Panc1 (cell line): Measurements from ENCODE around the gene CNKSR1. TPM values are rescaled to one million over a fixed set of nuclear protein-coding genes. Genes with fewer than 3 reads are reported as not detected.

Experiments used
- ATAC-seq: fragments of 200-7000 bp; cut with Tn5 transposase; 2 replicates; pipeline ENCODE4 v1.9.1; 2020; ENCODE audit warnings: mild to moderate bottlenecking, moderate library complexity
- BruUV-seq: library from RNA; stranded (reverse); fragments of 400-500 nt; replicated peaks from 2 replicates; lab custom pipeline; 2021; lab: Mats Ljungman, UMichigan
- CTCF ChIA-PET: fragments of 300-600 bp; sonication (Branson Sonifier 250); formaldehyde crosslinking; loops from one replicate; lab custom pipeline; 2022; ENCODE audit warnings: antibody characterized with exemption; lab: Charles Lee
- POLR2A ChIA-PET: fragments of 300-600 bp; sonication (Branson Sonifier 250); formaldehyde crosslinking; loops from one replicate; lab custom pipeline; 2022; ENCODE audit warnings: antibody characterized with exemption; lab: Charles Lee
- DNase-seq: peaks from one replicate; pipeline ENCODE4 v3.0.0-alpha.2; 2010; ENCODE audit warnings: low read depth, low spot score
- H3K27ac ChIP-seq: 2 replicates; pipeline ENCODE4 v1.5.1; 2011; ENCODE audit warnings: mild to moderate bottlenecking, low read length, inconsistent platforms
- H3K27me3 ChIP-seq: fragments of 200-500 bp; sonication (Bioruptor generic); 2 replicates; pipeline ENCODE4 v1.6.0; 2014; ENCODE audit warnings: low read length, inconsistent platforms; ENCODE audit not compliant: control insufficient read depth, insufficient read depth
- H3K36me3 ChIP-seq: fragments of 200-500 bp; sonication (Bioruptor generic); 2 replicates; pipeline ENCODE4 v1.5.1; 2014; ENCODE audit warnings: inconsistent platforms, mild to moderate bottlenecking, low read length, moderate library complexity; ENCODE audit not compliant: control insufficient read depth, insufficient read depth
- H3K4me1 ChIP-seq: 2 replicates; pipeline ENCODE4 v1.5.1; 2011; ENCODE audit warnings: inconsistent platforms, mild to moderate bottlenecking, low read length, moderate library complexity; ENCODE audit not compliant: control insufficient read depth, insufficient read depth
- H3K4me3 ChIP-seq, 2 experiments: 2 replicates each; pipeline ENCODE4 v1.5.1; 2011 to 2012; ENCODE audit warnings: low read depth in 2 of 2, low read length in 2 of 2, mild to moderate bottlenecking in 2 of 2, inconsistent platforms in 1 of 2, moderate library complexity in 1 of 2
- H3K9me3 ChIP-seq: fragments of 200-500 bp; sonication (Bioruptor generic); 2 replicates; pipeline ENCODE4 v1.5.1; 2014; ENCODE audit warnings: low read depth, mild to moderate bottlenecking, inconsistent platforms, low read length, moderate library complexity; ENCODE audit not compliant: control insufficient read depth, insufficient read depth
- CTCF ChIP-seq: fragments of 450-650 bp; IDR thresholded peaks from 2 replicates; pipeline ENCODE4 v1.5.1; 2017; ENCODE audit warnings: mild to moderate bottlenecking
- POLR2AphosphoS5 ChIP-seq: IDR thresholded peaks from 2 replicates; pipeline ENCODE4 v1.6.1; 2012; ENCODE audit warnings: mild to moderate bottlenecking, low read depth, low read length, moderate library complexity
- REST ChIP-seq, 2 experiments: IDR thresholded peaks; 2 replicates each; pipeline ENCODE4 v1.6.1; 2011 to 2012; ENCODE audit warnings: low read depth in 2 of 2, control low read depth in 1 of 2, low read length in 1 of 2, mild to moderate bottlenecking in 1 of 2, moderate library complexity in 1 of 2; ENCODE audit not compliant: insufficient read depth in 1 of 2
- SIN3A ChIP-seq: IDR thresholded peaks from 2 replicates; pipeline ENCODE4 v1.6.1; 2012; ENCODE audit warnings: low read depth, mild to moderate bottlenecking, low read length, moderate library complexity, borderline replicate concordance; ENCODE audit not compliant: insufficient read depth
- TCF7L2 ChIP-seq: IDR thresholded peaks from 2 replicates; pipeline ENCODE4 v1.6.1; 2011; ENCODE audit warnings: mild to moderate bottlenecking, low read depth, low read length, inconsistent platforms
- in situ Hi-C: cut with HindIII; loops from 2 replicates; pipeline ENCODE4 v1.10.0; 2016; ENCODE audit warnings: low sequenced_read_pairs, low pct_unique_long_range_greater_than_20kb
- intact Hi-C: fragments of 100-400 bp; cut with micrococcal nuclease; formaldehyde crosslinking; loops from one replicate; pipeline ENCODE4 v1.10.0; 2022; ENCODE audit not compliant: unreplicated experiment
- total RNA-seq: library from RNA; stranded (reverse); gene quantifications from one replicate; pipeline ENCODE4 v1.2.1, GENCODE V29; 2021; ENCODE audit not compliant: unreplicated experiment

The CNKSR1 gene
- total RNA-seq, 1 experiment from 2014 or later, result 13.7 TPM

GRCh38 chr1:26189331-26189730 is 12.0 kb downstream of the CNKSR1 start:
- intact Hi-C loops, result no loop called here
- no peak overlapping the region for H3K4me3 ChIP-seq
- ChIA-PET POLR2A (no interaction called here), CTCF (interaction anchor here (0.6 to 2.5 kb wide), 2 partner anchors 45 to 68 kb away, joined by 3 to 10 read pairs; partner anchors contain the start of gene CEP85)
- no peak for DNase-seq
- no peaks in the 10 kb centered on the region for H3K4me1 ChIP-seq
- H3K27ac ChIP-seq, result no peak overlapping the region
- TF ChIP-seq CTCF, result no peak
- no peak for TF ChIP-seq POLR2AphosphoS5
- TF ChIP-seq SIN3A, result no peak
- no peak for TF ChIP-seq TCF7L2
- no peaks in the 10 kb centered on the region for H3K27me3 ChIP-seq
- no peak for ATAC-seq
- in situ Hi-C loops, result no loop called here
- H3K36me3 ChIP-seq, result no peaks in the 10 kb centered on the region
- H3K9me3 ChIP-seq, result no peaks in the 10 kb centered on the region
- BruUV-seq, result no TSS peak

- BruUV-seq, result no TSS peak
- H3K36me3 ChIP-seq, result no peaks in the 10 kb centered on the region
- POLR2A ChIA-PET, result no interaction called here
Measured at GRCh38 chr1:26189751-26190275, 12.5 kb downstream of the CNKSR1 start.

GRCh38 chr1:26190373-26190987 is 13.2 kb downstream of the CNKSR1 start, which contains the start of gene CATSPER4:
Gene CATSPER4, plus strand, starts transcription at chr1:26190602. Its CDS starts 26 bp downstream, at chr1:26190628.
- no peaks in the 10 kb centered on the region for H3K27me3 ChIP-seq
- POLR2A ChIA-PET, result no interaction called here
- intact Hi-C loops (no loop called here), in situ Hi-C loops (no loop called here)
- no peaks in the 10 kb centered on the region for H3K4me1 ChIP-seq
- TF ChIP-seq REST (IDR thresholded peaks at IDR 0.05; ENCODE audit: insufficient read depth in 1 of 2, low read depth in 2 of 2, low read length in 1 of 2), result no peak
- TF ChIP-seq TCF7L2, result no peak
- TF ChIP-seq CTCF, result no peak
- no peak for TF ChIP-seq SIN3A
- TF ChIP-seq POLR2AphosphoS5, result no peak
- no peaks in the 10 kb centered on the region for H3K36me3 ChIP-seq
- no peak within 1 kb of the TSS for H3K4me3 ChIP-seq
- BruUV-seq, result no TSS peak
- H3K9me3 ChIP-seq, result no peaks in the 10 kb centered on the region
- no peak within 1 kb of the TSS for H3K27ac ChIP-seq
- ATAC-seq (peak; percentile 66), DNase-seq (no peak)
- CTCF ChIA-PET, result interaction anchor here (2.5 kb wide), 1 partner anchor 43 kb away, joined by 10 read pairs; the partner anchor contains the start of gene CEP85

More at GRCh38 chr1:26189751-26190275, 12.5 kb downstream of the CNKSR1 start:
- no peak overlapping the region for H3K27ac ChIP-seq
- DNase-seq (no peak), ATAC-seq (no peak)
- CTCF ChIA-PET, result interaction anchor here (2.5 kb wide), 1 partner anchor 44 kb away, joined by 10 read pairs; the partner anchor contains the start of gene CEP85
- H3K27me3 ChIP-seq, result no peaks in the 10 kb centered on the region
- no peaks in the 10 kb centered on the region for H3K4me1 ChIP-seq
- in situ Hi-C loops (no loop called here), intact Hi-C loops (no loop called here)
- no peak for TF ChIP-seq SIN3A
- no peak for TF ChIP-seq CTCF
- H3K9me3 ChIP-seq, result no peaks in the 10 kb centered on the region
- H3K4me3 ChIP-seq, result no peak overlapping the region
